SK-N-SH (cell line): ENCODE measurements around the gene SFR1. TPM values are rescaled to one million over a fixed set of nuclear protein-coding genes. Genes with fewer than 3 reads are reported as not detected.

ENCODE experiments used
- CTCF ChIA-PET: fragments of 300-600, 350-600 bp; formaldehyde crosslinking; extraction: SDS; loops from one replicate; lab custom pipeline; 2021; lab: Yijun Ruan, JAX
- POLR2A ChIA-PET: fragments of 350-600 bp; sonication (Branson Sonifier 250); formaldehyde crosslinking; extraction: SDS; loops from one replicate; lab custom pipeline; 2020; ENCODE audit warnings: antibody characterized with exemption, inconsistent platforms; lab: Yijun Ruan, JAX
- DNase-seq: peaks from one replicate; pipeline ENCODE4 v3.0.0; 2012
- H2AFZ ChIP-seq: fragments of 200-600 bp; sonication (generic); 2 replicates; pipeline ENCODE4 v1.8.1; 2016; ENCODE audit warnings: antibody characterized with exemption, mild to moderate bottlenecking, low read depth
- H3F3A ChIP-seq: fragments of 200-600 bp; sonication (generic); replicated peaks from 2 replicates; pipeline ENCODE3; 2016; ENCODE audit warnings: antibody characterized with exemption, mild to moderate bottlenecking; ENCODE audit not compliant: insufficient read depth
- H3K27ac ChIP-seq, 2 experiments: fragments of 200-500 bp in 1 of 2; fragments of 200-600 bp in 1 of 2; sonication (Bioruptor generic) in 1 of 2; sonication (generic), shearing (Covaris generic) in 1 of 2; 2 replicates each; pipeline versions ENCODE4 v1.5.1 to v1.6.1; 2014 to 2016; ENCODE audit warnings: low read depth in 2 of 2, inconsistent platforms in 1 of 2, low read length in 1 of 2, mild to moderate bottlenecking in 1 of 2, mixed read lengths in 1 of 2
- H3K27me3 ChIP-seq: fragments of 200-600 bp; sonication (generic), shearing (Covaris generic); 2 replicates; pipeline ENCODE4 v1.6.1; 2016; ENCODE audit warnings: mixed run types; ENCODE audit not compliant: insufficient read depth
- H3K36me3 ChIP-seq, 2 experiments: fragments of 200-500 bp in 1 of 2; fragments of 200-600 bp in 1 of 2; sonication (Bioruptor generic) in 1 of 2; sonication (generic) in 1 of 2; replicated peaks in 1 of 2; 2 replicates each; pipeline versions ENCODE3 to v1.5.1; 2014 to 2016; ENCODE audit warnings: low read length in 1 of 2, mild to moderate bottlenecking in 1 of 2; ENCODE audit not compliant: insufficient read depth in 2 of 2, control insufficient read depth in 1 of 2
- H3K4me1 ChIP-seq, 2 experiments: fragments of 200-500 bp in 1 of 2; fragments of 200-600 bp in 1 of 2; sonication (Bioruptor generic) in 1 of 2; sonication (generic), shearing (Covaris generic) in 1 of 2; 2 replicates each; pipeline versions ENCODE4 v1.5.1 to v1.6.1; 2014 to 2016; ENCODE audit warnings: low read depth in 1 of 2, low read length in 1 of 2, mixed run types in 1 of 2; ENCODE audit not compliant: insufficient read depth in 2 of 2, control insufficient read depth in 1 of 2
- H3K4me2 ChIP-seq: fragments of 200-600 bp; sonication (generic), shearing (Covaris generic); 2 replicates; pipeline ENCODE4 v1.6.1; 2017; ENCODE audit warnings: mixed run types
- H3K4me3 ChIP-seq, 2 experiments: fragments of 200-500 bp in 1 of 2; fragments of 200-600 bp in 1 of 2; sonication (Bioruptor generic) in 1 of 2; sonication (generic), shearing (Covaris generic) in 1 of 2; 2 replicates each; pipeline versions ENCODE4 v1.5.1 to v1.8.1; 2014 to 2016; ENCODE audit warnings: low read depth in 2 of 2, inconsistent platforms in 1 of 2, low read length in 1 of 2, mild to moderate bottlenecking in 1 of 2, mixed read lengths in 1 of 2, moderate library complexity in 1 of 2
- H3K79me2 ChIP-seq: fragments of 200-600 bp; sonication (generic); 2 replicates; pipeline ENCODE4 v1.8.1; 2017; ENCODE audit warnings: mild to moderate bottlenecking; ENCODE audit not compliant: insufficient read depth
- H3K9ac ChIP-seq: fragments of 200-600 bp; sonication (generic); 2 replicates; pipeline ENCODE4 v1.6.1; 2017; ENCODE audit warnings: mixed run types
- H3K9me2 ChIP-seq: fragments of 200-600 bp; sonication (generic); 2 replicates; pipeline ENCODE4 v1.6.1; 2017; ENCODE audit warnings: mixed run types
- H3K9me3 ChIP-seq: fragments of 200-600 bp; sonication (generic); 2 replicates; pipeline ENCODE4 v1.6.1; 2017; ENCODE audit warnings: mixed run types, mild to moderate bottlenecking, moderate library complexity
- H4K20me1 ChIP-seq: fragments of 200-600 bp; sonication (generic); 2 replicates; pipeline ENCODE4 v1.6.1; 2017; ENCODE audit warnings: mild to moderate bottlenecking, mixed run types; ENCODE audit not compliant: insufficient read depth
- GABPA ChIP-seq: IDR thresholded peaks from 2 replicates; pipeline ENCODE4 v1.4.0; 2012; ENCODE audit warnings: low read depth, mild to moderate bottlenecking
- GATA2 ChIP-seq: sonication (generic); formaldehyde crosslinking; IDR thresholded peaks from 2 replicates; pipeline ENCODE4 v1.5.0; 2020; ENCODE audit warnings: mild to moderate bottlenecking, missing genetic modification reagents
- JUND ChIP-seq: IDR thresholded peaks from 2 replicates; pipeline ENCODE4 v1.4.0; 2012
- MEF2A ChIP-seq: IDR thresholded peaks from 2 replicates; pipeline ENCODE4 v1.4.0; 2012; ENCODE audit warnings: low read depth, borderline replicate concordance
- MXI1 ChIP-seq: IDR thresholded peaks from 2 replicates; pipeline ENCODE4 v1.6.1; 2012; ENCODE audit warnings: mild to moderate bottlenecking, low read depth, low read length, improper control_type of control experiment
- NFIC ChIP-seq: IDR thresholded peaks from 2 replicates; pipeline ENCODE4 v1.4.0; 2012; ENCODE audit warnings: borderline replicate concordance
- RFX5 ChIP-seq: IDR thresholded peaks from 2 replicates; pipeline ENCODE4 v1.6.1; 2012; ENCODE audit warnings: mild to moderate bottlenecking, improper control_type of control experiment, low read length
- SIN3A ChIP-seq: IDR thresholded peaks from 2 replicates; pipeline ENCODE4 v1.6.1; 2012; ENCODE audit warnings: low read depth, mild to moderate bottlenecking, low read length, moderate library complexity, borderline replicate concordance
- TCF12 ChIP-seq: IDR thresholded peaks from 2 replicates; pipeline ENCODE4 v1.4.0; 2012
- WGBS: methylation state at CpG from one replicate; pipeline ENCODE4 v1.1.6; 2017; ENCODE audit warnings: low lambda C conversion rate; 5-methylcytosine and 5-hydroxymethylcytosine counted together
- polyA plus RNA-seq, 3 experiments: library from polyadenylated mRNA; depleted of rRNA; stranded (reverse); fragments of >200 nt; gene quantifications; 2 replicates each; pipeline ENCODE4 v1.2.3, GENCODE V29; 2012
- TF ChIP-seq, protein P1 (sequence below): IDR thresholded peaks from 2 replicates; pipeline ENCODE4 v1.6.1; 2012; ENCODE audit warnings: mild to moderate bottlenecking, low read depth, low read length, moderate library complexity
- TF ChIP-seq, protein P2 (sequence below): IDR thresholded peaks from 2 replicates; pipeline ENCODE4 v1.4.0; 2012; ENCODE audit warnings: low read depth, borderline replicate concordance
- TF ChIP-seq, protein P3 (sequence below): fragments of 150-350 bp; IDR thresholded peaks from 2 replicates; pipeline ENCODE4 v1.6.1; 2017; ENCODE audit warnings: antibody characterized with exemption, low read length, low read depth, borderline replicate concordance

SFR1 gene
- polyA plus RNA-seq, 1 of the 3 experiments (the other 2 are of a cell fraction) = 1.5 TPM

DNA sequence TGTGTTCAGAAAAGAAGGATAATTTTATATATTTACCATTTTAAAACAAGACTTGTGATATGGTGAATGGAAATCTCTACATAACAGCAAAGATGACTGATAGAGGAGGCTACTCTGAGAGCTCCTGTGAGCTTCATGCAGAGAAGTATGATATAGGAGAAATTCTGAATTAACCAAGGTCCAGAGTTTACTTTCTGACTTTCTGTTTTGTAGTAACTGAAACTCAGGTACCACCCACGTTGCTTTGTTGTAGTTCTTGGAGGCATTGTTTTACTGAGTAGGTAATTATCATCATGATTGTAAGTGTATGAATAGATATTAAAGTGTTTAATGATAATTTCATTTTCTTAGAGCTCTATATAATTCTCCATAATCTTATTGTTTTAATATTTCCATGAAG is 18.0 kb upstream of the SFR1 start:
- H2AFZ ChIP-seq = no peak overlapping the region
- no peak overlapping the region for H3K27ac ChIP-seq
- no peaks in the 10 kb centered on the region for H4K20me1 ChIP-seq
- no peaks in the 10 kb centered on the region for H3K27me3 ChIP-seq
- no peaks in the 10 kb centered on the region for H3K36me3 ChIP-seq
- no peaks in the 10 kb centered on the region for H3K4me1 ChIP-seq
- H3K9me3 ChIP-seq = no peaks in the 10 kb centered on the region
- no peak for DNase-seq
- TF ChIP-seq MEF2A (no peak), GABPA (no peak), GATA2 (CRISPR knock-in tag) (no peak), SIN3A (no peak), MXI1 (no peak), JUND (no peak)
- TF ChIP-seq, protein P1, sequence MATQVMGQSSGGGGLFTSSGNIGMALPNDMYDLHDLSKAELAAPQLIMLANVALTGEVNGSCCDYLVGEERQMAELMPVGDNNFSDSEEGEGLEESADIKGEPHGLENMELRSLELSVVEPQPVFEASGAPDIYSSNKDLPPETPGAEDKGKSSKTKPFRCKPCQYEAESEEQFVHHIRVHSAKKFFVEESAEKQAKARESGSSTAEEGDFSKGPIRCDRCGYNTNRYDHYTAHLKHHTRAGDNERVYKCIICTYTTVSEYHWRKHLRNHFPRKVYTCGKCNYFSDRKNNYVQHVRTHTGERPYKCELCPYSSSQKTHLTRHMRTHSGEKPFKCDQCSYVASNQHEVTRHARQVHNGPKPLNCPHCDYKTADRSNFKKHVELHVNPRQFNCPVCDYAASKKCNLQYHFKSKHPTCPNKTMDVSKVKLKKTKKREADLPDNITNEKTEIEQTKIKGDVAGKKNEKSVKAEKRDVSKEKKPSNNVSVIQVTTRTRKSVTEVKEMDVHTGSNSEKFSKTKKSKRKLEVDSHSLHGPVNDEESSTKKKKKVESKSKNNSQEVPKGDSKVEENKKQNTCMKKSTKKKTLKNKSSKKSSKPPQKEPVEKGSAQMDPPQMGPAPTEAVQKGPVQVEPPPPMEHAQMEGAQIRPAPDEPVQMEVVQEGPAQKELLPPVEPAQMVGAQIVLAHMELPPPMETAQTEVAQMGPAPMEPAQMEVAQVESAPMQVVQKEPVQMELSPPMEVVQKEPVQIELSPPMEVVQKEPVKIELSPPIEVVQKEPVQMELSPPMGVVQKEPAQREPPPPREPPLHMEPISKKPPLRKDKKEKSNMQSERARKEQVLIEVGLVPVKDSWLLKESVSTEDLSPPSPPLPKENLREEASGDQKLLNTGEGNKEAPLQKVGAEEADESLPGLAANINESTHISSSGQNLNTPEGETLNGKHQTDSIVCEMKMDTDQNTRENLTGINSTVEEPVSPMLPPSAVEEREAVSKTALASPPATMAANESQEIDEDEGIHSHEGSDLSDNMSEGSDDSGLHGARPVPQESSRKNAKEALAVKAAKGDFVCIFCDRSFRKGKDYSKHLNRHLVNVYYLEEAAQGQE = no peak
- TF ChIP-seq, protein P2, sequence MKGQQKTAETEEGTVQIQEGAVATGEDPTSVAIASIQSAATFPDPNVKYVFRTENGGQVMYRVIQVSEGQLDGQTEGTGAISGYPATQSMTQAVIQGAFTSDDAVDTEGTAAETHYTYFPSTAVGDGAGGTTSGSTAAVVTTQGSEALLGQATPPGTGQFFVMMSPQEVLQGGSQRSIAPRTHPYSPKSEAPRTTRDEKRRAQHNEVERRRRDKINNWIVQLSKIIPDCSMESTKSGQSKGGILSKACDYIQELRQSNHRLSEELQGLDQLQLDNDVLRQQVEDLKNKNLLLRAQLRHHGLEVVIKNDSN = no peak
- TF ChIP-seq, protein P3, sequence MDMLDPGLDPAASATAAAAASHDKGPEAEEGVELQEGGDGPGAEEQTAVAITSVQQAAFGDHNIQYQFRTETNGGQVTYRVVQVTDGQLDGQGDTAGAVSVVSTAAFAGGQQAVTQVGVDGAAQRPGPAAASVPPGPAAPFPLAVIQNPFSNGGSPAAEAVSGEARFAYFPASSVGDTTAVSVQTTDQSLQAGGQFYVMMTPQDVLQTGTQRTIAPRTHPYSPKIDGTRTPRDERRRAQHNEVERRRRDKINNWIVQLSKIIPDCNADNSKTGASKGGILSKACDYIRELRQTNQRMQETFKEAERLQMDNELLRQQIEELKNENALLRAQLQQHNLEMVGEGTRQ = no peak
- no peak overlapping the region for H3K4me3 ChIP-seq
- ChIA-PET POLR2A (no interaction called here), CTCF (interaction anchor here (3.0 kb wide), 1 partner anchor 18 kb away, joined by 13 read pairs; the partner anchor contains the start of gene SFR1)
- 14% methylated on average over 1 of the region's 1 CpG for WGBS
- H3K4me2 ChIP-seq = no peak overlapping the region
- no peaks in the 10 kb centered on the region for H3K9me2 ChIP-seq
- peaks cover 3% of the 10 kb centered on the region for H3F3A ChIP-seq
- no peaks in the 10 kb centered on the region for H3K79me2 ChIP-seq
- no peak overlapping the region for H3K9ac ChIP-seq

DNA sequence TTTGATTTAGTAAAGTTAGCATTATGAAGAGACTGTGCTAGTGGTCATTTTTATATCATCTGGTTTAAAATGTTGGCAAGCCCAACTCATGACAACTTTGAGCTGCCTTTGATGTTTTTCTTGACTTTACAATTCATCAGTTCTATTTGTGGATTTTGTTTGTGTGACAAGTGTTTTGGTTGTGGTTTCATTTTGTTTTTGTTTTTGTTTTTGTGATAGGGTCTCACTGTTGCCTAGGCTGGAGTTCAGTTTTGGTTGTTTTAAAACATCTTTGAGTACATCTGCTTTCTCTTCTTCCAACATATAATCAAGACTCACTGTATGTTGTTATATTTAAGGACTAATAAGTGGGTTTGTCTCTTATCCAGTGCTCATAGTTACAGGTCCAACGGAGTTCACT is 17.6 kb upstream of the SFR1 start:
- TF ChIP-seq RFX5 = no peak
- TF ChIP-seq MXI1 = no peak
- TF ChIP-seq, protein P3 = no peak
- no peak for TF ChIP-seq TCF12
- no peak for TF ChIP-seq NFIC
- TF ChIP-seq, protein P2 = no peak
- Histone ChIP-seq H4K20me1 (no peaks in the 10 kb centered on the region), H3K4me3 (no peak overlapping the region), H3K36me3 (no peaks in the 10 kb centered on the region), H3K4me1 (no peaks in the 10 kb centered on the region), H3F3A (peaks cover 8% of the 10 kb centered on the region), H3K79me2 (no peaks in the 10 kb centered on the region), H3K9me3 (no peaks in the 10 kb centered on the region), H3K27ac (no peak overlapping the region), H3K9me2 (no peaks in the 10 kb centered on the region), H3K9ac (no peak overlapping the region), H3K27me3 (no peaks in the 10 kb centered on the region), H3K4me2 (no peak overlapping the region), H2AFZ (no peak overlapping the region)
- 0% methylated on average over 1 of the region's 1 CpG for WGBS
- CTCF ChIA-PET = interaction anchor here (3.0 kb wide), 1 partner anchor 17 kb away, joined by 13 read pairs; the partner anchor contains the start of gene SFR1
- POLR2A ChIA-PET = no interaction called here
- no peak for DNase-seq
